ENCODE results near the gene RNMT. TPM values are rescaled to one million over a fixed set of nuclear protein-coding genes. Genes with fewer than 3 reads are reported as not detected.

The RNMT gene
- polyA plus RNA-seq, 4 donors, result 8.4 to 35.7 (median 9.6) TPM

GRCh38 chr18:13716916-13717315 lies 9.6 kb upstream of the RNMT start:
- Histone ChIP-seq H3K4me1 (ENCODE audit: control insufficient read depth in 3 of 3, insufficient read depth in 2 of 3, low read depth in 1 of 3, low read length in 2 of 3) (no peaks in the 10 kb centered on the region), H3K9me3 (ENCODE audit: control insufficient read depth in 2 of 2, insufficient read depth in 1 of 2, low read depth in 1 of 2, low read length in 1 of 2) (peaks cover 0 to 6% of the 10 kb centered on the region in 2 donors), H3K4me3 (ENCODE audit: low read depth in 1 of 3, low read length in 3 of 3) (no peak overlapping the region), H3K27ac (ENCODE audit: low read depth in 1 of 3, low read length in 2 of 3) (no peak overlapping the region), H3K36me3 (ENCODE audit: control insufficient read depth in 3 of 3, insufficient read depth in 2 of 3, low read depth in 1 of 3, low read length in 3 of 3) (no peaks in the 10 kb centered on the region), H3K27me3 (ENCODE audit: control insufficient read depth in 3 of 3, insufficient read depth in 3 of 3, low read length in 3 of 3) (no peaks in the 10 kb centered on the region)
- 77 to 89% (median 88%) methylated on average over 4 of the region's 4 CpGs for WGBS, 3 donors
- DNase-seq (no peak), FAIRE-seq (no peak)

GRCh38 chr18:13720123-13720522 lies 6.3 kb upstream of the RNMT start:
- Histone ChIP-seq H3K9me3 (ENCODE audit: control insufficient read depth in 2 of 2, insufficient read depth in 1 of 2, low read depth in 1 of 2, low read length in 1 of 2) (peaks cover 0 to 6% of the 10 kb centered on the region in 2 donors), H3K27ac (ENCODE audit: low read depth in 1 of 3, low read length in 2 of 3) (no peak overlapping the region), H3K4me1 (ENCODE audit: control insufficient read depth in 3 of 3, insufficient read depth in 2 of 3, low read depth in 1 of 3, low read length in 2 of 3) (peaks cover 0 to under 1% (median 0%) of the 10 kb centered on the region in 3 donors), H3K36me3 (ENCODE audit: control insufficient read depth in 3 of 3, insufficient read depth in 2 of 3, low read depth in 1 of 3, low read length in 3 of 3) (peaks cover 0 to 2% (median 0%) of the 10 kb centered on the region in 3 donors), H3K27me3 (ENCODE audit: control insufficient read depth in 3 of 3, insufficient read depth in 3 of 3, low read length in 3 of 3) (no peaks in the 10 kb centered on the region), H3K4me3 (ENCODE audit: low read depth in 1 of 3, low read length in 3 of 3) (no peak overlapping the region)
- FAIRE-seq (no peak), DNase-seq (no peak)
- WGBS, 3 donors, result 95 to 100% (median 95%) methylated on average over 1 of the region's 1 CpG

- DNase-seq (no peak), FAIRE-seq (no peak)
- no peaks in the 10 kb centered on the region for H3K27me3 ChIP-seq (ENCODE audit: control insufficient read depth in 3 of 3, insufficient read depth in 3 of 3, low read length in 3 of 3)
- peaks cover 0 to 6% of the 10 kb centered on the region in 2 donors for H3K9me3 ChIP-seq (ENCODE audit: control insufficient read depth in 2 of 2, insufficient read depth in 1 of 2, low read depth in 1 of 2, low read length in 1 of 2)
- H3K4me1 ChIP-seq (ENCODE audit: control insufficient read depth in 3 of 3, insufficient read depth in 2 of 3, low read depth in 1 of 3, low read length in 2 of 3), result peaks cover 0 to 6% (median 0%) of the 10 kb centered on the region in 3 donors
- 73 to 79% (median 77%) methylated on average over 1 of the region's 1 CpG for WGBS, 3 donors
- H3K27ac ChIP-seq (ENCODE audit: low read depth in 1 of 3, low read length in 2 of 3), result no peak overlapping the region
- no peak overlapping the region for H3K4me3 ChIP-seq (ENCODE audit: low read depth in 1 of 3, low read length in 3 of 3)
- H3K36me3 ChIP-seq (ENCODE audit: control insufficient read depth in 3 of 3, insufficient read depth in 2 of 3, low read depth in 1 of 3, low read length in 3 of 3), result peaks cover 0 to 2% (median 0%) of the 10 kb centered on the region in 3 donors
These were observed 5.6 kb upstream of the RNMT start for GRCh38 chr18:13720847-13721246.

- FAIRE-seq, result no peak
- Histone ChIP-seq H3K27ac (ENCODE audit: low read depth in 1 of 3, low read length in 2 of 3) (peak overlapping the region; percentile 49 to 98 (median 98)), H3K9me3 (ENCODE audit: control insufficient read depth in 2 of 2, insufficient read depth in 1 of 2, low read depth in 1 of 2, low read length in 1 of 2) (no peaks in the 10 kb centered on the region), H3K4me3 (ENCODE audit: low read depth in 1 of 3, low read length in 3 of 3) (peak overlapping the region; percentile 93 to 96 (median 94)), H3K36me3 (ENCODE audit: control insufficient read depth in 3 of 3, insufficient read depth in 2 of 3, low read depth in 1 of 3, low read length in 3 of 3) (peaks cover 0 to 2% (median 0%) of the 10 kb centered on the region in 3 donors), H3K27me3 (ENCODE audit: control insufficient read depth in 3 of 3, insufficient read depth in 3 of 3, low read length in 3 of 3) (no peaks in the 10 kb centered on the region), H3K4me1 (ENCODE audit: control insufficient read depth in 3 of 3, insufficient read depth in 2 of 3, low read depth in 1 of 3, low read length in 2 of 3) (peaks cover 0 to 8% (median 3%) of the 10 kb centered on the region in 3 donors)
- peak; percentile 73 to 80 for DNase-seq
- WGBS, 3 donors, result 1 to 5% (median 2%) methylated on average over 34 to 35 of the region's 35 CpGs
These were observed 774 bp upstream of the RNMT start for GRCh38 chr18:13725566-13726231.

GRCh38 chr18:13726972-13727331 lies 479 bp downstream of the RNMT start:
- Histone ChIP-seq H3K27ac (ENCODE audit: low read depth in 1 of 3, low read length in 2 of 3) (peak overlapping the region; percentile 70 to 98 (median 98)), H3K4me1 (ENCODE audit: control insufficient read depth in 3 of 3, insufficient read depth in 2 of 3, low read depth in 1 of 3, low read length in 2 of 3) (peaks cover 0 to 8% (median 3%) of the 10 kb centered on the region in 3 donors), H3K4me3 (ENCODE audit: low read depth in 1 of 3, low read length in 3 of 3) (peak overlapping the region; percentile 76 to 96 (median 94)), H3K36me3 (ENCODE audit: control insufficient read depth in 3 of 3, insufficient read depth in 2 of 3, low read depth in 1 of 3, low read length in 3 of 3) (peaks cover 0 to 2% (median 0%) of the 10 kb centered on the region in 3 donors), H3K9me3 (ENCODE audit: control insufficient read depth in 2 of 2, insufficient read depth in 1 of 2, low read depth in 1 of 2, low read length in 1 of 2) (no peaks in the 10 kb centered on the region), H3K27me3 (ENCODE audit: control insufficient read depth in 3 of 3, insufficient read depth in 3 of 3, low read length in 3 of 3) (no peaks in the 10 kb centered on the region)
- no peak for FAIRE-seq
- peak in 1 of 2 donors; percentile 38 for DNase-seq
- 0% methylated on average over 30 of the region's 30 CpGs for WGBS, 3 donors

- Histone ChIP-seq H3K27ac (ENCODE audit: low read depth in 1 of 3, low read length in 2 of 3) (no peak overlapping the region), H3K4me1 (ENCODE audit: control insufficient read depth in 3 of 3, insufficient read depth in 2 of 3, low read depth in 1 of 3, low read length in 2 of 3) (peaks cover 0 to 4% (median 3%) of the 10 kb centered on the region in 3 donors), H3K27me3 (ENCODE audit: control insufficient read depth in 3 of 3, insufficient read depth in 3 of 3, low read length in 3 of 3) (no peaks in the 10 kb centered on the region), H3K4me3 (ENCODE audit: low read depth in 1 of 3, low read length in 3 of 3) (no peak overlapping the region), H3K9me3 (ENCODE audit: control insufficient read depth in 2 of 2, insufficient read depth in 1 of 2, low read depth in 1 of 2, low read length in 1 of 2) (no peaks in the 10 kb centered on the region), H3K36me3 (ENCODE audit: control insufficient read depth in 3 of 3, insufficient read depth in 2 of 3, low read depth in 1 of 3, low read length in 3 of 3) (peaks cover 2 to 6% (median 2%) of the 10 kb centered on the region in 3 donors)
- 72 to 82% (median 73%) methylated on average over 1 of the region's 1 CpG for WGBS, 3 donors
- no peak for FAIRE-seq
- no peak for DNase-seq
These were observed 4.0 kb downstream of the RNMT start for GRCh38 chr18:13730481-13730880.

- Histone ChIP-seq H3K27ac (ENCODE audit: low read depth in 1 of 3, low read length in 2 of 3) (no peak overlapping the region), H3K4me1 (ENCODE audit: control insufficient read depth in 3 of 3, insufficient read depth in 2 of 3, low read depth in 1 of 3, low read length in 2 of 3) (no peaks in the 10 kb centered on the region), H3K27me3 (ENCODE audit: control insufficient read depth in 3 of 3, insufficient read depth in 3 of 3, low read length in 3 of 3) (no peaks in the 10 kb centered on the region), H3K36me3 (ENCODE audit: control insufficient read depth in 3 of 3, insufficient read depth in 2 of 3, low read depth in 1 of 3, low read length in 3 of 3) (peaks cover 2 to 20% (median 4%) of the 10 kb centered on the region in 3 donors), H3K9me3 (ENCODE audit: control insufficient read depth in 2 of 2, insufficient read depth in 1 of 2, low read depth in 1 of 2, low read length in 1 of 2) (no peaks in the 10 kb centered on the region), H3K4me3 (ENCODE audit: low read depth in 1 of 3, low read length in 3 of 3) (no peak overlapping the region)
- no peak for FAIRE-seq
- WGBS, 3 donors, result 93 to 96% (median 94%) methylated on average over 2 of the region's 2 CpGs
- DNase-seq, result no peak
These were observed 9.2 kb downstream of the RNMT start for GRCh38 chr18:13735681-13736080.

- 48 to 76% (median 72%) methylated on average over 3 of the region's 3 CpGs for WGBS, 3 donors
- Histone ChIP-seq H3K27ac (ENCODE audit: low read depth in 1 of 3, low read length in 2 of 3) (no peak overlapping the region), H3K4me1 (ENCODE audit: control insufficient read depth in 3 of 3, insufficient read depth in 2 of 3, low read depth in 1 of 3, low read length in 2 of 3) (no peaks in the 10 kb centered on the region), H3K27me3 (ENCODE audit: control insufficient read depth in 3 of 3, insufficient read depth in 3 of 3, low read length in 3 of 3) (no peaks in the 10 kb centered on the region), H3K4me3 (ENCODE audit: low read depth in 1 of 3, low read length in 3 of 3) (no peak overlapping the region), H3K9me3 (ENCODE audit: control insufficient read depth in 2 of 2, insufficient read depth in 1 of 2, low read depth in 1 of 2, low read length in 1 of 2) (no peaks in the 10 kb centered on the region), H3K36me3 (ENCODE audit: control insufficient read depth in 3 of 3, insufficient read depth in 2 of 3, low read depth in 1 of 3, low read length in 3 of 3) (peaks cover 12 to 19% (median 17%) of the 10 kb centered on the region in 3 donors)
- no peak for FAIRE-seq
- DNase-seq, result no peak
These were observed 19.2 kb downstream of the RNMT start for GRCh38 chr18:13745696-13746095.

Data from small intestine (tissue), 7 donors.